Muscle of leg (tissue), 11 donors: ENCODE data around the gene ESR2. TPM values are rescaled to one million over a fixed set of nuclear protein-coding genes. Genes with fewer than 3 reads are reported as not detected.

ENCODE experiments used
- DNase-seq: peaks from one replicate; pipeline ENCODE4 v3.0.0; 2013
- H3K27ac ChIP-seq: one replicate; pipeline ENCODE4 v1.5.1; 2013; ENCODE audit warnings: mild to moderate bottlenecking, low read length, control low read depth
- H3K27me3 ChIP-seq: one replicate; pipeline ENCODE4 v1.6.1; 2013; ENCODE audit warnings: low read length; ENCODE audit not compliant: control insufficient read depth, insufficient read depth
- H3K36me3 ChIP-seq: one replicate; pipeline ENCODE4 v1.6.1; 2013; ENCODE audit warnings: low read length; ENCODE audit not compliant: control insufficient read depth, insufficient read depth
- H3K4me1 ChIP-seq: one replicate; pipeline ENCODE4 v1.6.1; 2013; ENCODE audit warnings: low read length; ENCODE audit not compliant: control insufficient read depth, insufficient read depth
- H3K4me3 ChIP-seq: one replicate; pipeline ENCODE4 v1.5.1; 2013; ENCODE audit warnings: low read length, control low read depth
- H3K9me3 ChIP-seq: replicated peaks from 2 replicates; pipeline ENCODE4 v1.6.1; 2013; ENCODE audit warnings: low read depth, low read length; ENCODE audit not compliant: control insufficient read depth
- WGBS: methylation state at CpG from one replicate; pipeline ENCODE4 v1.1.5; 2013; ENCODE audit warnings: missing lambda C conversion rate; ENCODE audit not compliant: insufficient coverage; 5-methylcytosine and 5-hydroxymethylcytosine counted together
- polyA plus RNA-seq, 8 donors: library from polyadenylated mRNA; unstranded; fragments of 120-200 nt; gene quantifications; one replicate each; pipeline versions ENCODE4 v1.2.1 to v1.2.3, GENCODE V29; 2013; ENCODE audit warnings: inconsistent platforms in 1 of 8, low replicate concordance in 1 of 8; ENCODE audit not compliant: insufficient read length in 8 of 8, insufficient read depth in 1 of 8
- total RNA-seq: library from RNA; stranded (reverse); fragments of 120-200 nt; gene quantifications from one replicate; pipeline ENCODE4 v1.2.4, GENCODE V29; 2013

The ESR2 gene
- total and polyA plus RNA-seq, 9 donors, result 0.13 to 0.64 (median 0.30) TPM

- Histone ChIP-seq H3K4me1 (no peaks in the 10 kb centered on the region), H3K9me3 (no peaks in the 10 kb centered on the region), H3K36me3 (peaks cover 18% of the 10 kb centered on the region), H3K27me3 (no peaks in the 10 kb centered on the region), H3K27ac (no peak overlapping the region), H3K4me3 (no peak overlapping the region)
- no CpG with 5 or more reads among the region's 1 CpG for WGBS
- DNase-seq, result no peak
Measured at GRCh38 chr14:64075613-64076005, 218.6 kb downstream of the ESR2 start.

DNA sequence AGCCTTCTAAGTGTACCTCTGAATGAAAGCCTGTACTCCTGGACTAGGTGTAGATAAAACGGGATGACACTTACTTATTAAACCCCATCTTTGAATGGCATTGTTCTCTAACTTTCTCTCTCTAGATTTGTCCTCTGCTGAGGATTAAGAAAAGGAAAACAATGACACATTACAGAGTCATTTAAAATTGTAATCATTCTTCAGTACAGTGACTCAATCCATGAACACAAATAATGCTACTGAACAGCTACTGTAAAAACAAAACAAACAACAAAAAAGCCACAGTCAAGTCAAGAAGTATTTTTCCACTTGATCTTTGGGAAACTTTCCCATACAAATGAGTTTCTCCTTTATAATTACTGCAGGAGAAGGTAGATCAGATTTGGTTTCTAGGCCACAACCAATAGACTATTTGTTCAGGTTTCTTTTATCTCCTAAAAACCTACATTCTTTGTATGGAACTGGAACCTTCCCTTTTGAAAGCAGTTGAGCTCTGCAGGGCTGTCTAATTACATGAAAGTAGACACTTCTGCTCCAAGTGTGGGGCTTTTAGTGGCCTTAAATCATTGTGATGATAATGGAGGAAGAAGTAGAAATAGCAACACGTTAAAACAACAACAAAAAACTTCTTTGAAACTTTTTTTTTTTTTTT, 219.1 kb downstream of the ESR2 start:
- H3K27ac ChIP-seq, result no peak overlapping the region
- H3K27me3 ChIP-seq, result no peaks in the 10 kb centered on the region
- DNase-seq, result no peak
- H3K9me3 ChIP-seq, result no peaks in the 10 kb centered on the region
- H3K4me1 ChIP-seq, result no peaks in the 10 kb centered on the region
- peaks cover 13% of the 10 kb centered on the region for H3K36me3 ChIP-seq
- WGBS, result no CpG with 5 or more reads among the region's 2 CpGs
- no peak overlapping the region for H3K4me3 ChIP-seq

- WGBS, result no CpG with 5 or more reads among the region's 5 CpGs
- peaks cover 15% of the 10 kb centered on the region for H3K36me3 ChIP-seq
Measured at GRCh38 chr14:64069634-64070359, 224.4 kb downstream of the ESR2 start.

GRCh38 chr14:64064447-64064846, 229.7 kb downstream of the ESR2 start:
- no peak overlapping the region for H3K27ac ChIP-seq
- WGBS, result no CpG with 5 or more reads among the region's 2 CpGs

More at GRCh38 chr14:64069634-64070359, 224.4 kb downstream of the ESR2 start:
- Histone ChIP-seq H3K4me1 (no peaks in the 10 kb centered on the region), H3K27ac (no peak overlapping the region), H3K9me3 (no peaks in the 10 kb centered on the region), H3K27me3 (no peaks in the 10 kb centered on the region), H3K4me3 (no peak overlapping the region)
- no peak for DNase-seq

GRCh38 chr14:64062381-64063115, 231.6 kb downstream of the ESR2 start:
- Histone ChIP-seq H3K9me3 (no peaks in the 10 kb centered on the region), H3K4me1 (no peaks in the 10 kb centered on the region), H3K27ac (no peak overlapping the region), H3K36me3 (peaks cover 13% of the 10 kb centered on the region), H3K4me3 (no peak overlapping the region), H3K27me3 (no peaks in the 10 kb centered on the region)
- peak; percentile 66 for DNase-seq
- no CpG with 5 or more reads among the region's 7 CpGs for WGBS

More at GRCh38 chr14:64064447-64064846, 229.7 kb downstream of the ESR2 start:
- no peaks in the 10 kb centered on the region for H3K9me3 ChIP-seq
- H3K4me1 ChIP-seq, result no peaks in the 10 kb centered on the region
- peaks cover 11% of the 10 kb centered on the region for H3K36me3 ChIP-seq
- no peak for DNase-seq
- no peak overlapping the region for H3K4me3 ChIP-seq
- no peaks in the 10 kb centered on the region for H3K27me3 ChIP-seq

GRCh38 chr14:64061706-64062105, 232.5 kb downstream of the ESR2 start:
- Histone ChIP-seq H3K9me3 (no peaks in the 10 kb centered on the region), H3K4me1 (no peaks in the 10 kb centered on the region), H3K36me3 (peaks cover 13% of the 10 kb centered on the region), H3K27me3 (no peaks in the 10 kb centered on the region), H3K4me3 (no peak overlapping the region), H3K27ac (no peak overlapping the region)
- no CpG with 5 or more reads among the region's 1 CpG for WGBS
- no peak for DNase-seq

- H3K9me3 ChIP-seq, result no peaks in the 10 kb centered on the region
- H3K4me3 ChIP-seq, result no peak overlapping the region
- H3K27ac ChIP-seq, result no peak overlapping the region
- H3K36me3 ChIP-seq, result peaks cover 10% of the 10 kb centered on the region
- WGBS, result no CpG with 5 or more reads among the region's 1 CpG
- H3K4me1 ChIP-seq, result no peaks in the 10 kb centered on the region
- peak; percentile 8 for DNase-seq
- H3K27me3 ChIP-seq, result no peaks in the 10 kb centered on the region
Measured at GRCh38 chr14:64061115-64061514, 233.1 kb downstream of the ESR2 start.

GRCh38 chr14:64060648-64061096, 233.5 kb downstream of the ESR2 start:
- H3K27me3 ChIP-seq, result no peaks in the 10 kb centered on the region
- peaks cover 12% of the 10 kb centered on the region for H3K36me3 ChIP-seq
- H3K27ac ChIP-seq, result no peak overlapping the region
- no peaks in the 10 kb centered on the region for H3K9me3 ChIP-seq
- H3K4me1 ChIP-seq, result no peaks in the 10 kb centered on the region
- no peak overlapping the region for H3K4me3 ChIP-seq
- 80% methylated on average over 3 of the region's 5 CpGs for WGBS
- DNase-seq, result no peak

- WGBS, result no CpG with 5 or more reads among the region's 1 CpG
- Histone ChIP-seq H3K27ac (no peak overlapping the region), H3K4me1 (no peaks in the 10 kb centered on the region), H3K9me3 (no peaks in the 10 kb centered on the region), H3K27me3 (no peaks in the 10 kb centered on the region), H3K36me3 (peaks cover 12% of the 10 kb centered on the region), H3K4me3 (no peak overlapping the region)
- no peak for DNase-seq
Measured at GRCh38 chr14:64060199-64060545, 234.0 kb downstream of the ESR2 start.
